WTC11 (cell line): ENCODE measurements around the gene CAT. TPM values are rescaled to one million over a fixed set of nuclear protein-coding genes. Genes with fewer than 3 reads are reported as not detected.

Source experiments
- ATAC-seq: fragments of 200-7000 bp; cut with Tn5 transposase; 2 replicates; pipeline ENCODE4 v1.10.0; 2021; ENCODE audit warnings: mild to moderate bottlenecking, moderate library complexity
- CTCF ChIA-PET: fragments of 300-600 bp; sonication (Branson Sonifier 250); formaldehyde crosslinking; loops from one replicate; lab custom pipeline; 2021; ENCODE audit warnings: antibody characterized with exemption; lab: Charles Lee
- POLR2A ChIA-PET: fragments of 350-600 bp; sonication (Branson Sonifier 250); formaldehyde crosslinking; loops from one replicate; lab custom pipeline; 2021; ENCODE audit warnings: antibody characterized with exemption; lab: Charles Lee
- DNase-seq: peaks from one replicate; pipeline ENCODE4 v3.0.0; 2021; ENCODE audit warnings: low spot score
- H3K27ac Mint-ChIP-seq: 2 replicates; pipeline ENCODE4 v1.8.0; 2021; ENCODE audit warnings: mixed read lengths
- H3K27me3 Mint-ChIP-seq: 2 replicates; pipeline ENCODE4 v1.8.0; 2021; ENCODE audit warnings: low read depth, mild to moderate bottlenecking, moderate library complexity, mixed read lengths
- H3K36me3 Mint-ChIP-seq: 2 replicates; pipeline ENCODE4 v1.8.0; 2021; ENCODE audit warnings: mixed read lengths
- H3K4me1 Mint-ChIP-seq: 2 replicates; pipeline ENCODE4 v1.8.0; 2022; ENCODE audit warnings: mixed read lengths
- H3K4me3 Mint-ChIP-seq: 2 replicates; pipeline ENCODE4 v1.8.0; 2021; ENCODE audit warnings: mild to moderate bottlenecking, moderate library complexity, mixed read lengths
- H3K9me3 Mint-ChIP-seq: 2 replicates; pipeline ENCODE4 v1.8.0; 2021; ENCODE audit warnings: mixed read lengths
- ELF4 ChIP-seq: sonication (generic); formaldehyde crosslinking; IDR thresholded peaks from 2 replicates; pipeline ENCODE4 v1.8.1; 2022; ENCODE audit warnings: low read depth, mild to moderate bottlenecking, moderate library complexity, missing genetic modification reagents
- NFATC4 ChIP-seq: fragments of 250-450 bp; sonication (Bioruptor Pico); IDR thresholded peaks from 2 replicates; pipeline ENCODE4 v1.9.0; 2021; ENCODE audit warnings: mild to moderate bottlenecking
- NR1H2 ChIP-seq: sonication (generic); formaldehyde crosslinking; IDR thresholded peaks from 2 replicates; pipeline ENCODE4 v1.9.0; 2021; ENCODE audit warnings: mild to moderate bottlenecking, moderate library complexity, missing genetic modification reagents
- NR3C1 ChIP-seq: sonication (generic); formaldehyde crosslinking; conservative IDR thresholded peaks from 2 replicates; pipeline ENCODE4 v1.8.1; 2023; ENCODE audit warnings: low read depth, mild to moderate bottlenecking, missing genetic modification reagents
- SMAD3 ChIP-seq: sonication (generic); formaldehyde crosslinking; IDR thresholded peaks from 2 replicates; pipeline ENCODE4 v1.8.0; 2022; ENCODE audit warnings: missing genetic modification reagents, mild to moderate bottlenecking, borderline replicate concordance
- TEAD4 ChIP-seq: sonication (generic); formaldehyde crosslinking; IDR thresholded peaks from 2 replicates; pipeline ENCODE4 v1.8.0; 2022; ENCODE audit warnings: mild to moderate bottlenecking, missing genetic modification reagents
- ZNF671 ChIP-seq: fragments of 250-450 bp; sonication (Bioruptor Pico); IDR thresholded peaks from 2 replicates; pipeline ENCODE4 v1.8.0; 2021; ENCODE audit warnings: mild to moderate bottlenecking
- total RNA-seq: library from RNA; stranded (reverse); gene quantifications from 3 replicates; pipeline ENCODE4 v1.2.3, GENCODE V29; 2021
- TF ChIP-seq, protein P1 (sequence below): fragments of 250-450 bp; sonication (Bioruptor Pico); IDR thresholded peaks from 2 replicates; pipeline ENCODE4 v1.9.0; 2021; ENCODE audit warnings: mild to moderate bottlenecking, borderline replicate concordance
- TF ChIP-seq, protein P2 (sequence below): sonication (generic); formaldehyde crosslinking; IDR thresholded peaks from 2 replicates; pipeline ENCODE4 v1.8.1; 2023; ENCODE audit warnings: mild to moderate bottlenecking, missing genetic modification reagents, moderate library complexity
- TF ChIP-seq, protein P3 (sequence below): sonication (generic); formaldehyde crosslinking; IDR thresholded peaks from 2 replicates; pipeline ENCODE4 v1.8.1; 2023; ENCODE audit warnings: mild to moderate bottlenecking, missing genetic modification reagents, moderate library complexity
- TF ChIP-seq, protein P4 (sequence below): fragments of 250-450 bp; sonication (Bioruptor Pico); IDR thresholded peaks from 2 replicates; pipeline ENCODE4 v1.9.0; 2021; ENCODE audit warnings: moderate library complexity, mild to moderate bottlenecking, inconsistent platforms, borderline replicate concordance
- TF ChIP-seq, protein P5 (sequence below): sonication (generic); formaldehyde crosslinking; IDR thresholded peaks from 2 replicates; pipeline ENCODE4 v1.8.1; 2023; ENCODE audit warnings: mild to moderate bottlenecking, missing genetic modification reagents
- TF ChIP-seq, protein P6 (sequence below): sonication (generic); formaldehyde crosslinking; IDR thresholded peaks from 2 replicates; pipeline ENCODE4 v1.8.1; 2022; ENCODE audit warnings: mild to moderate bottlenecking, moderate library complexity, missing genetic modification reagents
- TF ChIP-seq, protein P7 (sequence below): sonication (generic); formaldehyde crosslinking; IDR thresholded peaks from 2 replicates; pipeline ENCODE4 v1.8.1; 2022; ENCODE audit warnings: low read depth, missing genetic modification reagents, borderline replicate concordance

The CAT gene
- total RNA-seq, 1 experiment from 2014 or later: 9.3 TPM

DNA sequence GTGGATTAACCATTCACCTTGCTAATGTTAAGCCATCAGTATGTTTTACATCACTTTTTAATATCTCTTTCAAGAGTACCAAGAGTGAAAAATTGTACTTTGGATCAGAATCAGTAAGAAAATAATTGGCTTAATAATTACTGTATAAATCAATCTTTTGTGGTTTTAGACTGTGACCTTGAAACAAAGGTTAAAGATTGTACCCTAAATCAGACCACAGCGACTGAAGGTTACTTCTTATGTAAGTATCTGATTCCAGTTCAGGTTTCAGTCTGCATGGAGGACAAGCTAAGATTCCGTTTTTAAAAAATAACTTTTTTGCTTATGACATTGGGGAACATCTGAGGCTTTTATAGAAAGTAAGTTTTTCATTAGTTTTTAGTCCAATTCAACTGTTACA is 18.9 kb downstream of the CAT start (continued):
- TF ChIP-seq, protein P1, sequence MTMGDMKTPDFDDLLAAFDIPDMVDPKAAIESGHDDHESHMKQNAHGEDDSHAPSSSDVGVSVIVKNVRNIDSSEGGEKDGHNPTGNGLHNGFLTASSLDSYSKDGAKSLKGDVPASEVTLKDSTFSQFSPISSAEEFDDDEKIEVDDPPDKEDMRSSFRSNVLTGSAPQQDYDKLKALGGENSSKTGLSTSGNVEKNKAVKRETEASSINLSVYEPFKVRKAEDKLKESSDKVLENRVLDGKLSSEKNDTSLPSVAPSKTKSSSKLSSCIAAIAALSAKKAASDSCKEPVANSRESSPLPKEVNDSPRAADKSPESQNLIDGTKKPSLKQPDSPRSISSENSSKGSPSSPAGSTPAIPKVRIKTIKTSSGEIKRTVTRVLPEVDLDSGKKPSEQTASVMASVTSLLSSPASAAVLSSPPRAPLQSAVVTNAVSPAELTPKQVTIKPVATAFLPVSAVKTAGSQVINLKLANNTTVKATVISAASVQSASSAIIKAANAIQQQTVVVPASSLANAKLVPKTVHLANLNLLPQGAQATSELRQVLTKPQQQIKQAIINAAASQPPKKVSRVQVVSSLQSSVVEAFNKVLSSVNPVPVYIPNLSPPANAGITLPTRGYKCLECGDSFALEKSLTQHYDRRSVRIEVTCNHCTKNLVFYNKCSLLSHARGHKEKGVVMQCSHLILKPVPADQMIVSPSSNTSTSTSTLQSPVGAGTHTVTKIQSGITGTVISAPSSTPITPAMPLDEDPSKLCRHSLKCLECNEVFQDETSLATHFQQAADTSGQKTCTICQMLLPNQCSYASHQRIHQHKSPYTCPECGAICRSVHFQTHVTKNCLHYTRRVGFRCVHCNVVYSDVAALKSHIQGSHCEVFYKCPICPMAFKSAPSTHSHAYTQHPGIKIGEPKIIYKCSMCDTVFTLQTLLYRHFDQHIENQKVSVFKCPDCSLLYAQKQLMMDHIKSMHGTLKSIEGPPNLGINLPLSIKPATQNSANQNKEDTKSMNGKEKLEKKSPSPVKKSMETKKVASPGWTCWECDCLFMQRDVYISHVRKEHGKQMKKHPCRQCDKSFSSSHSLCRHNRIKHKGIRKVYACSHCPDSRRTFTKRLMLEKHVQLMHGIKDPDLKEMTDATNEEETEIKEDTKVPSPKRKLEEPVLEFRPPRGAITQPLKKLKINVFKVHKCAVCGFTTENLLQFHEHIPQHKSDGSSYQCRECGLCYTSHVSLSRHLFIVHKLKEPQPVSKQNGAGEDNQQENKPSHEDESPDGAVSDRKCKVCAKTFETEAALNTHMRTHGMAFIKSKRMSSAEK (CRISPR knock-in tag): no peak
- TF ChIP-seq TEAD4: no peak
- TF ChIP-seq, protein P2, sequence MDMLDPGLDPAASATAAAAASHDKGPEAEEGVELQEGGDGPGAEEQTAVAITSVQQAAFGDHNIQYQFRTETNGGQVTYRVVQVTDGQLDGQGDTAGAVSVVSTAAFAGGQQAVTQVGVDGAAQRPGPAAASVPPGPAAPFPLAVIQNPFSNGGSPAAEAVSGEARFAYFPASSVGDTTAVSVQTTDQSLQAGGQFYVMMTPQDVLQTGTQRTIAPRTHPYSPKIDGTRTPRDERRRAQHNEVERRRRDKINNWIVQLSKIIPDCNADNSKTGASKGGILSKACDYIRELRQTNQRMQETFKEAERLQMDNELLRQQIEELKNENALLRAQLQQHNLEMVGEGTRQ (CRISPR knock-in tag): no peak
- no peak for TF ChIP-seq ZNF671 (CRISPR knock-in tag)
- TF ChIP-seq, protein P3, sequence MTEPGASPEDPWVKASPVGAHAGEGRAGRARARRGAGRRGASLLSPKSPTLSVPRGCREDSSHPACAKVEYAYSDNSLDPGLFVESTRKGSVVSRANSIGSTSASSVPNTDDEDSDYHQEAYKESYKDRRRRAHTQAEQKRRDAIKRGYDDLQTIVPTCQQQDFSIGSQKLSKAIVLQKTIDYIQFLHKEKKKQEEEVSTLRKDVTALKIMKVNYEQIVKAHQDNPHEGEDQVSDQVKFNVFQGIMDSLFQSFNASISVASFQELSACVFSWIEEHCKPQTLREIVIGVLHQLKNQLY: no peak
- no peak for TF ChIP-seq NR1H2

DNA sequence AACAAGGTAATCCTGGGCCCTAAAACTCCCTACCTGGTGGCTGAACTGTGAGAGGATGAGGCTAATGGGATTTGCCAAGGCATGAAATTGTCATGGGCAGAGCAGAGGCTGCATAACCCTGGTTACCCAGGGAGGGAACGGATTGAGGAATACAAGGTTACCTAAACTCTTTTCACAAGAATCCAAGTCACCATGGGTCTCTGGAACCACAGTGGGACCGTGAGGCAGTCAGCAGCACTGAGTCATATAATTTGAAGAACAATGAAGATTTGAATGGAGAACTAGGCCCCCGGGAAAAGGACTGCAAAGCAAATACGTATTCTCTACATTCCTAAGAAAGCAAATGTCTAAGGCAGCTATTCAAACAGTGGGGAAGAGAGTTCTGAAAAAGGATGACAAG is 19.8 kb downstream of the CAT start:
- POLR2A ChIA-PET: no interaction called here
- no peak; the same call in 1 of the 2 replicates for ATAC-seq
- no peaks in the 10 kb centered on the region for H3K9me3 Mint-ChIP-seq
- no peak overlapping the region for H3K4me3 Mint-ChIP-seq
- peaks cover 8% of the 10 kb centered on the region for H3K4me1 Mint-ChIP-seq
- DNase-seq: no peak
- CTCF ChIA-PET: interaction anchor here (0.9 to 1.3 kb wide), 2 partner anchors 34 to 284 kb away, joined by 3 to 4 read pairs; no protein-coding TSS in a partner anchor
- peak overlapping the region; percentile 35; the same call in 1 of the 2 replicates for H3K27ac Mint-ChIP-seq
- no peaks in the 10 kb centered on the region for H3K27me3 Mint-ChIP-seq
- H3K36me3 Mint-ChIP-seq: peaks cover 18% of the 10 kb centered on the region
- TF ChIP-seq SMAD3 (CRISPR knock-in tag): no peak
- TF ChIP-seq, protein P4, sequence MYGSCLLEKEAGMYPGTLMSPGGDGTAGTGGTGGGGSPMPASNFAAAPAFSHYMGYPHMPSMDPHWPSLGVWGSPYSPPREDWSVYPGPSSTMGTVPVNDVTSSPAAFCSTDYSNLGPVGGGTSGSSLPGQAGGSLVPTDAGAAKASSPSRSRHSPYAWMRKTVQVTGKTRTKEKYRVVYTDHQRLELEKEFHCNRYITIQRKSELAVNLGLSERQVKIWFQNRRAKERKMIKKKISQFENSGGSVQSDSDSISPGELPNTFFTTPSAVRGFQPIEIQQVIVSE (CRISPR knock-in tag): no peak
- no peak for TF ChIP-seq NFATC4
- no peak for TF ChIP-seq NR3C1 (CRISPR knock-in tag)
- TF ChIP-seq, protein P5, sequence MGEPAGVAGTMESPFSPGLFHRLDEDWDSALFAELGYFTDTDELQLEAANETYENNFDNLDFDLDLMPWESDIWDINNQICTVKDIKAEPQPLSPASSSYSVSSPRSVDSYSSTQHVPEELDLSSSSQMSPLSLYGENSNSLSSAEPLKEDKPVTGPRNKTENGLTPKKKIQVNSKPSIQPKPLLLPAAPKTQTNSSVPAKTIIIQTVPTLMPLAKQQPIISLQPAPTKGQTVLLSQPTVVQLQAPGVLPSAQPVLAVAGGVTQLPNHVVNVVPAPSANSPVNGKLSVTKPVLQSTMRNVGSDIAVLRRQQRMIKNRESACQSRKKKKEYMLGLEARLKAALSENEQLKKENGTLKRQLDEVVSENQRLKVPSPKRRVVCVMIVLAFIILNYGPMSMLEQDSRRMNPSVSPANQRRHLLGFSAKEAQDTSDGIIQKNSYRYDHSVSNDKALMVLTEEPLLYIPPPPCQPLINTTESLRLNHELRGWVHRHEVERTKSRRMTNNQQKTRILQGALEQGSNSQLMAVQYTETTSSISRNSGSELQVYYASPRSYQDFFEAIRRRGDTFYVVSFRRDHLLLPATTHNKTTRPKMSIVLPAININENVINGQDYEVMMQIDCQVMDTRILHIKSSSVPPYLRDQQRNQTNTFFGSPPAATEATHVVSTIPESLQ (CRISPR knock-in tag): no peak
- TF ChIP-seq, protein P6, sequence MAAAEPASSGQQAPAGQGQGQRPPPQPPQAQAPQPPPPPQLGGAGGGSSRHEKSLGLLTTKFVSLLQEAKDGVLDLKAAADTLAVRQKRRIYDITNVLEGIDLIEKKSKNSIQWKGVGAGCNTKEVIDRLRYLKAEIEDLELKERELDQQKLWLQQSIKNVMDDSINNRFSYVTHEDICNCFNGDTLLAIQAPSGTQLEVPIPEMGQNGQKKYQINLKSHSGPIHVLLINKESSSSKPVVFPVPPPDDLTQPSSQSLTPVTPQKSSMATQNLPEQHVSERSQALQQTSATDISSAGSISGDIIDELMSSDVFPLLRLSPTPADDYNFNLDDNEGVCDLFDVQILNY (CRISPR knock-in tag): no peak
- no peak for TF ChIP-seq ELF4 (CRISPR knock-in tag)
- TF ChIP-seq, protein P7, sequence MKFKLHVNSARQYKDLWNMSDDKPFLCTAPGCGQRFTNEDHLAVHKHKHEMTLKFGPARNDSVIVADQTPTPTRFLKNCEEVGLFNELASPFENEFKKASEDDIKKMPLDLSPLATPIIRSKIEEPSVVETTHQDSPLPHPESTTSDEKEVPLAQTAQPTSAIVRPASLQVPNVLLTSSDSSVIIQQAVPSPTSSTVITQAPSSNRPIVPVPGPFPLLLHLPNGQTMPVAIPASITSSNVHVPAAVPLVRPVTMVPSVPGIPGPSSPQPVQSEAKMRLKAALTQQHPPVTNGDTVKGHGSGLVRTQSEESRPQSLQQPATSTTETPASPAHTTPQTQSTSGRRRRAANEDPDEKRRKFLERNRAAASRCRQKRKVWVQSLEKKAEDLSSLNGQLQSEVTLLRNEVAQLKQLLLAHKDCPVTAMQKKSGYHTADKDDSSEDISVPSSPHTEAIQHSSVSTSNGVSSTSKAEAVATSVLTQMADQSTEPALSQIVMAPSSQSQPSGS (CRISPR knock-in tag): no peak
